ENCODE results near the gene RSKR. TPM values are rescaled to one million over a fixed set of nuclear protein-coding genes. Genes with fewer than 3 reads are reported as not detected.

The RSKR gene
- total and polyA plus RNA-seq, 9 of the 15 experiments (the other 6 are each of a cell fraction or from before 2014, with no cell fraction given): 1.4 to 42.3 (median 16.2) TPM

DNA sequence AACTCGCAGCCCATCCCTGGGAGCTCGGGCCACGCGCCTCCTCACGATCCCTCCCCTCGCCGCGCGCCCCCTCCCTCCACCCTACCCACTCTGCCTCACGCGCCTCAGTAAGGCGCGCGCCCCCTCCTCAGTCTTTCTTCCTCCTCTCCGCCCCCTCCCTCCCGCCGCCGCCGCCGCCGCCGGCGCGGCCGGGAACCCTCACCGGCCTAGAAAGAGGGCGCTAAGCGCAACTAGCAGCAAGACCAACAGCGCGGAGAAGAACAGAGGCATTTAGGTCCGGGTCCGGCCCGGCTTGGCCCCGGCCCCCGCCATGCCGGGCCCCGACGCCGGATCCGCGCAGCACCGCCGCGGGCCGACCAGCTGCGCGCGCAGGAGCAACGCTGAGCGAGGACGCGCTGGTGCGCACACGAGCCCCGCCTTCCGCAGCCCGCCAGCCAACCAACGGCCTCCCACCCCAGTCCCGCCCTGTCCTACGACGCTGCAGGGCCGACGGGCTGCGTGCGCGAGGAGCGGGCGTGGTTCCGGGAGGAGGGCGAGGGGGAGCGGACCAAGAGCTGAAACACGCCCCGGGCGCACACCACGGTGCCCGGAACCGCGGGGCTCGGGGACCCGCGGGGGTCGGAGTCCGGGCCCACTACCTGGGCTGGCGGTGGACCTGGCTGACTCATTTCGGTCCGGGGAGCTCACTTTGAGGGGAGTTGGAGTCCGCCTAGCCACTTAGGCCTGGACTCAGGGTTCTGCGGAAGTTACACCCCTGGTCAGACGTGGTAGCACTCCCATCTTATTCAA, 31.0 kb upstream of the RSKR start, which contains the start of gene BLTP2 (continued):
- TF ChIP-seq RBM22 (IDR thresholded peaks at IDR 0.05; ENCODE audit: low read depth, low read length, poor library complexity, severe bottlenecking) (peak; percentile 77), ATF1 (CRISPR knock-in tag; IDR thresholded peaks at IDR 0.05) (peak; percentile 83), ATF1 (tag; IDR thresholded peaks at IDR 0.05) (peak; percentile 91), GABPA (tag; conservative IDR thresholded peaks at IDR 0.05; ENCODE audit: low read depth) (peak; percentile 85), ZMIZ1 (IDR thresholded peaks at IDR 0.05; ENCODE audit: low read depth in 2 of 2, low read length in 2 of 2) (0 out of 4 replicates have a peak, but pooled peaks of 1 of the 2 experiments have one; percentile 34), HNRNPL (IDR thresholded peaks at IDR 0.05; ENCODE audit: low read depth, low read length) (peak; percentile 65; the same call in 1 of the 2 replicates), TAF1 (IDR thresholded peaks at IDR 0.05; ENCODE audit: control insufficient read depth, extremely low read depth, insufficient read depth, low read length, severe bottlenecking) (peak; percentile 86), NEUROD1 (IDR thresholded peaks at IDR 0.05; ENCODE audit: borderline replicate concordance, low read depth, low read length, partially characterized antibody) (peak; percentile 85), ZNF324 (CRISPR knock-in tag; IDR thresholded peaks at IDR 0.05) (no peak), ATF6 (CRISPR knock-in tag; IDR thresholded peaks at IDR 0.05) (0 out of 2 replicates have a peak, but pooled peaks have one; percentile 81), ATF3 (IDR thresholded peaks at IDR 0.05) (no peak), ATF3 (CRISPR knock-in tag; conservative IDR thresholded peaks at IDR 0.05) (peak; percentile 29; the same call in 1 of the 2 replicates), NFYB (IDR thresholded peaks at IDR 0.05; ENCODE audit: extremely low read depth, insufficient read length) (peak; percentile 24), ZNF41 (CRISPR knock-in tag; conservative IDR thresholded peaks at IDR 0.05) (no peak), ZBTB11 (CRISPR knock-in tag; IDR thresholded peaks at IDR 0.05) (peak in 2 of 3 experiments; percentile 85 to 97; a peak in 5 of 6 replicates)

All from K562 (cell line).